Myocyte (in vitro differentiated cells): ENCODE results near the gene B3GALT5. TPM values are rescaled to one million over a fixed set of nuclear protein-coding genes. Genes with fewer than 3 reads are reported as not detected.

Source experiments
- DNase-seq: peaks from one replicate; pipeline ENCODE4 v3.0.0-alpha.2; 2012; ENCODE audit warnings: low read depth
- total RNA-seq: library from RNA; depleted of rRNA; stranded (reverse); fragments of >200 nt; gene quantifications from 2 replicates; pipeline ENCODE4 v1.2.3, GENCODE V29; 2014

The B3GALT5 gene
- total RNA-seq, 1 donor from 2014 or later = 1.0 TPM

- no peak for DNase-seq
Observed at GRCh38 chr21:39690454-39690853, 77.7 kb downstream of the B3GALT5 start.

- peak; percentile 46 for DNase-seq
Observed at GRCh38 chr21:39694750-39695149, 82.0 kb downstream of the B3GALT5 start.

- no peak for DNase-seq
Observed at GRCh38 chr21:39696196-39696595, 83.5 kb downstream of the B3GALT5 start.

- no peak for DNase-seq
Observed at GRCh38 chr21:39696618-39697017, 83.9 kb downstream of the B3GALT5 start.

GRCh38 chr21:39700318-39700717 is 87.6 kb downstream of the B3GALT5 start:
- no peak for DNase-seq

- no peak for DNase-seq
Observed at GRCh38 chr21:39703578-39703977, 90.8 kb downstream of the B3GALT5 start.

GRCh38 chr21:39705849-39706248 is 93.1 kb downstream of the B3GALT5 start:
- DNase-seq = peak; percentile 18

- no peak for DNase-seq
Observed at GRCh38 chr21:39707316-39707715, 94.6 kb downstream of the B3GALT5 start.

- no peak for DNase-seq
Observed at GRCh38 chr21:39710866-39711265, 98.1 kb downstream of the B3GALT5 start.

- no peak for DNase-seq
Observed at GRCh38 chr21:39712273-39712672, 99.5 kb downstream of the B3GALT5 start.

- DNase-seq = peak; percentile 36
Observed at GRCh38 chr21:39712976-39713375, 100.2 kb downstream of the B3GALT5 start.

GRCh38 chr21:39713905-39714304 is 101.2 kb downstream of the B3GALT5 start:
- no peak for DNase-seq

- DNase-seq = peak; percentile 11
Observed at GRCh38 chr21:39714331-39714730, 101.6 kb downstream of the B3GALT5 start.

GRCh38 chr21:39715804-39716397 is 103.2 kb downstream of the B3GALT5 start:
- DNase-seq = peak; percentile 61

- DNase-seq = peak; percentile 47
Observed at GRCh38 chr21:39720126-39720778, 107.5 kb downstream of the B3GALT5 start.

- no peak for DNase-seq
Observed at GRCh38 chr21:39721885-39722284, 109.1 kb downstream of the B3GALT5 start.

Other genes with a start within 250 kb of the B3GALT5 start
- gene LCA5L, start 167.2 kb upstream of the B3GALT5 start, total RNA-seq = 2.2 and 2.7 TPM in 2 replicates
- 17.4 and 24.5 TPM in 2 replicates for gene SH3BGR, start 161.0 kb upstream of the B3GALT5 start, total RNA-seq
- gene IGSF5, start 132.2 kb downstream of the B3GALT5 start, total RNA-seq = 0.19 and 0.42 TPM in 2 replicates